GM18520 (cell line): Measurements from ENCODE around the gene IL17C.
"Not testable (repeated sequence)": the region's sequence is repeated elsewhere in the genome, so short reads cannot be mapped to it uniquely, and the experiment has no call there.

Experiments used
- ATAC-seq: cut with Tn5 transposase; IDR thresholded peaks from one replicate; pipeline ENCODE4 v1.9.1; 2021; ENCODE audit not compliant: unreplicated experiment

IL17C gene

DNA sequence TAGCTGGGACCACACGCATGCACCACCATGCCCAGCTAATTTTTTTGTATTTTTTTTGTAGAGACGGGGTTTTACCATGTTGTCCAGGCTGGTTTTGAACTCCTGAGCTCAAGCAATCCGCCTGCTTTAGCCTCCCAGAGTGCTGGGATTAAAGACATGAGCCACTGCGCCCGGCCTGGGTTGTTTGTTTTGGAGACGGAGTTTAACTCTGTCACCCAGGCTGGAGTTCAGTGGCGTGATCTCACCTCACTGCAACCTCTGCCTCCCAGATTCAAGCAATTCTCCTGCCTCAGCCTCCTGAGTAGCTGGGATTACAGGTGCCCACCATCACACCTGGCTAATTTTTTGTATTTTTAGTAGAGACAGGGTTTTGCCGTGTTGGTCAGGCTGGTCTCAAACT, 28.9 kb upstream of the IL17C start:
- ATAC-seq: not testable (repeated sequence)

DNA sequence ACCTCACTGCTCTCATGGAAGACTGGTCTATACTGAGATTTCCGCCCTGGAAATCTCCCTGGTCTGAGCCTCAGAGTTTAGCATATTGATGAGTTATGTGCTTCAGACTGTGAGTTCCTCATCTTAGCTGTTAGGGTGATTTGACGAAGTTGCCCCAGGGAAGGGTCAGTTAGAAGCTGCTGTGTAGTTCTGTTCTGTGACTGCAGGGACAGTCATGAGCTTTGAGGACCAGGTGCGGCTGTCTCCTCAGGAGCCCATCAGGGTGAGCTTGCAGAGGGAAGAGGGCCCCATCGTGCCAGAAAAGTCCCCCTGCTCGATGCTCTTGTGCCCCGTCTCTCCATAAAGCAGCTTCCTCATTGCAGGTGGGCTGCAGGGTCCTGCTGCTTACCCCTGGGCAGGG, 28.3 kb upstream of the IL17C start:
- no peak for ATAC-seq

- ATAC-seq: no peak
Measured at GRCh38 chr16:88610909-88611812, 27.2 kb upstream of the IL17C start.

DNA sequence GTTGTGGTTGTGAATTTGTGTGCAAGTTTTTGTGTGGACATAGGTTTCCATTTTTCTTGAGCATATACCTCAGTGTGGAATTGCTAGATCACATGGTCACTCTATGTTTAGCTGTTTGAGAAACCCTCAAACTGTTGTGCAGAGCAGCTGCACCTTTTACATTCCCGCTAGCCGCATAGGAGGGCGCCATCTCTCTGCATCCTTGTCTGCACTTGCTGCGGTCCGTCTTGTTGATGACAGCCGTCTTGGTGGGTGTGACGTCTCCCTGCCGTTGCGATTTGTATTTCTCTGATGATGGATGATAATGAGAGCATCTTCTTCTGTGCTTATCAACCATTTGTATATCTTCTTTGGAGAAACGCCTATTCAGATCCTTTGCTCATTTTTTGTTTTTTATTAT, 25.1 kb upstream of the IL17C start:
- no peak for ATAC-seq

- ATAC-seq: no peak
Measured at GRCh38 chr16:88613911-88614817, 24.2 kb upstream of the IL17C start.

DNA sequence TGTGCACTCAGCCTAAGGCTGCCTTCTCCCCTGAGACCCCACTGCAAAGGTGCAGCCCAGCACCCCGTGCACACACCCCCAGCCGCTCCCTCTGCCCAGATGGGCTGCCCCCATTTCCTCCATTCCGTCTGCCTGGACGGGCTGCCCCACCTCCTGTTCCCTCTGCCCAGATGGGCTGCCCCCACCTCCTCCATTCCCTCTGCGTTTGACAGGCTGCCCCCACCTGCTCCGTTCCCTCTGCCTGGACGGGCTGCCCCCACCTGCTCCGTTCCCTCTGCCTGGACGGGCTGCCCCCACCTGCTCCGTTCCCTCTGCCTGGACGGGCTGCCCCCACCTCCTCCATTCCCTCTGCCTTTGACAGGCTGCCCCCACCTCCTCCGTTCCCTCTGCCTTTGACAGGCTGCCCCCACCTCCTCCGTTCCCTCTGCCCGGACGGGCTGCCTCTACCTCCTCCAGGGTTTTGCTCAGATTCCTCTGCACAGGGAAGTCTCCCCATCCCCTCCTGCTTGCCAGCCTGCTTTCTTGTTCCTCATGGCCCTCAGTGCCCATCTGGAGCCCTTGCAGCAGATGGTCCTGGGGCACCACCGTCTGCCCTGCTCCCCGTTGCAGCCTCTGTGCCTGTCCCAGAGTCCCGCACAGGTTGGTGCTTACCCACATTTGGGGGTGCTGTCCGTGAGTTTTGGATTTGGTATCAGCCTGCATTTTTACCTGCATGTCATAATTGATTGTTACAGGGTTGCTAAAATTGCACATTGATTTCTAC, 23.4 kb upstream of the IL17C start:
- no peak for ATAC-seq

DNA sequence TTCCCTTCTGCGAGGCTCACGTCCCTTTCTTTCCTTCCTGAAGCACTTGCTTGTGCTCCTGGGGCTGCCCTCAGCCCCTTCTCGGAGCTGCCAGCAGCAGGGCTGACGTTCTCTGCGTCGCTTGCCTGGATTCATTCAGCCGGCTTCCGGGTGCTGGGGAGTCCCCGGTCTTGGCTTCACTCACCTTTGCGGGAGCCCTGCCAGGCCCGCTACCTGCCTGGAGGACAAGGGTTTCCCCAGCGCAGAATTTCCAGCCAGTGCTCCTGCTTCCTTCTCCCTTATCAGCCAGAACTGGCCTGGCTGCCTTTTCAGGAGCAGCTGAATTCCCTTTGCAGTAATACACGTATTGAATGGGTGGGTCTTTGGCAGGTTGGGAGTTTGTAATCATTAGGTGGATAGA, 22.1 kb upstream of the IL17C start:
- no peak for ATAC-seq

- no peak for ATAC-seq
Measured at GRCh38 chr16:88616736-88617135, 21.6 kb upstream of the IL17C start.

- no peak for ATAC-seq
Measured at GRCh38 chr16:88617268-88618031, 20.9 kb upstream of the IL17C start.

- no peak for ATAC-seq
Measured at GRCh38 chr16:88618182-88618955, 20.0 kb upstream of the IL17C start.

GRCh38 chr16:88618956-88619667, 19.3 kb upstream of the IL17C start:
- ATAC-seq: no peak

- no peak for ATAC-seq
Measured at GRCh38 chr16:88619859-88620815, 18.2 kb upstream of the IL17C start.

DNA sequence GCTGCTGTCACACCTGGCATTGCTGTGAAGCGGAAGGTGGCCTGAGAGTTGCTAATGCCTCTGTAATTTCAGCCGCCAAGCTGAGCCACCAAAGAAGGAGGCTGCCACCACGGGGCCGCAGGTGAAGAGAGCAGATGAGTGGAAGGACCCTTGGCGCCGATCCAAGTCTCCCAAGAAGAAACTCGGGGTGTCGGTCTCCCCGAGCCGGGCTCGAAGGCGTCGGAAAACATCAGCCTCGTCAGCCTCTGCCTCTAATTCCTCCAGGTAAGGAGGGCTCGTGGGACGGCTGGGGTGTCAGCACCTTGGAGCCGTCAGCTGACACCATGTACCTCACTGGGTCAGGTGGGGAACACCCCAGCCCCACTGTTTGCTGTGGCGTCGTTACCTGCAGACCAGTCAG, 16.2 kb upstream of the IL17C start:
- no peak for ATAC-seq

GRCh38 chr16:88622866-88623265, 15.5 kb upstream of the IL17C start:
- ATAC-seq: no peak

GRCh38 chr16:88623858-88624257, 14.5 kb upstream of the IL17C start:
- ATAC-seq: no peak

- ATAC-seq: no peak
Measured at GRCh38 chr16:88624481-88624880, 13.9 kb upstream of the IL17C start.

DNA sequence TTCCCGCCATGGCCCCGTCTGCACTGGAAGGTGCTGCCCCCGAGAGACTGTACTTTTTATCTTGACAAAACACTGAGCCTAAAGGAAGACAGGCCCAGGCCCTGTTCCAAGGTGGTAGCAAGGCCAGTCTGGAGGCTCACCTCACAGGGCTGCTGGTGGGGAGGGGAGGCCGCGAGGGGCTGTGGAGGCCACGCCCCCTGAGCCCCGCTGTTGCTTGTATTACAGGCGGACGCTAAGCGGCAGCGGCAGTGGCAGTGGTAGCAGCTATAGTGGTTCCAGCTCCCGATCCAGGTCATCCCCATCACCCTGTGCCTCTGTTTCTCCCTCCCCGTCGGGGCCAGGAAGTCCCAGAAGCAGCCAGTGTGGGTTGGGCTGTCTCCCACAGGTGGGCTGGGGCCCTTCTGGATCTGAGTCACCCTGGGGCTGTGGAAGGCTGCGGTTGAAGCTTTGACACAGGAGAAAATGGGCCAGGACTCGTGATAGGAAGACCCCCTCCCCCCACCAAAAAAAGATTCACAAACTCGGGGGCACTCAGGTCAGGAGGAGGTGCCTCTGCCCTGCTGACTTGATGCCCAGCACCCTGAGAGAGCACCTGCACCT, 13.3 kb upstream of the IL17C start:
- no peak for ATAC-seq

GRCh38 chr16:88626646-88627045, 11.7 kb upstream of the IL17C start:
- ATAC-seq: no peak
